Ammon's horn (tissue), 1 donor: Measurements from ENCODE around the gene NECTIN1.
A peak's percentile ranks its signal among the peaks of the same experiment; 100 is the strongest.

ENCODE experiments used
- DNase-seq: peaks from one replicate; pipeline ENCODE4 v3.0.0-alpha.2; 2016; ENCODE audit warnings: low spot score

Gene NECTIN1

GRCh38 chr11:119712459-119713358 lies 16.3 kb downstream of the NECTIN1 start:
- no peak for DNase-seq

- no peak for DNase-seq
These were observed 17.0 kb downstream of the NECTIN1 start for GRCh38 chr11:119712006-119712405.

- DNase-seq: no peak
These were observed 17.5 kb downstream of the NECTIN1 start for GRCh38 chr11:119711476-119711875.

- no peak for DNase-seq
These were observed 18.6 kb downstream of the NECTIN1 start for GRCh38 chr11:119710417-119710816.

- peak; percentile 80 for DNase-seq
These were observed 19.2 kb downstream of the NECTIN1 start for GRCh38 chr11:119709638-119710346.

- DNase-seq: no peak
These were observed 19.8 kb downstream of the NECTIN1 start for GRCh38 chr11:119709171-119709570.

- DNase-seq: no peak
These were observed 20.6 kb downstream of the NECTIN1 start for GRCh38 chr11:119708384-119708783.

GRCh38 chr11:119706887-119707286 lies 22.1 kb downstream of the NECTIN1 start:
- DNase-seq: no peak

- DNase-seq: no peak
These were observed 23.0 kb downstream of the NECTIN1 start for GRCh38 chr11:119706029-119706428.

- no peak for DNase-seq
These were observed 23.6 kb downstream of the NECTIN1 start for GRCh38 chr11:119705362-119705761.

- no peak for DNase-seq
These were observed 24.2 kb downstream of the NECTIN1 start for GRCh38 chr11:119704849-119705248.

GRCh38 chr11:119701591-119702549 lies 27.1 kb downstream of the NECTIN1 start:
- DNase-seq: no peak

GRCh38 chr11:119700536-119701346 lies 28.3 kb downstream of the NECTIN1 start:
- DNase-seq: no peak

- DNase-seq: no peak
These were observed 29.0 kb downstream of the NECTIN1 start for GRCh38 chr11:119700030-119700429.

- DNase-seq: no peak
These were observed 29.8 kb downstream of the NECTIN1 start for GRCh38 chr11:119699227-119699626.

GRCh38 chr11:119697882-119698281 lies 31.1 kb downstream of the NECTIN1 start:
- DNase-seq: no peak

- DNase-seq: no peak
These were observed 31.6 kb downstream of the NECTIN1 start for GRCh38 chr11:119697445-119697844.

GRCh38 chr11:119696378-119697222 lies 32.4 kb downstream of the NECTIN1 start:
- no peak for DNase-seq

GRCh38 chr11:119694334-119694733 lies 34.7 kb downstream of the NECTIN1 start:
- no peak for DNase-seq

GRCh38 chr11:119693253-119693815 lies 35.7 kb downstream of the NECTIN1 start:
- DNase-seq: no peak
